Peyer's patch (tissue), 4 donors: ENCODE data around the gene LTA.

ENCODE experiments used
- POLR2A ChIP-seq, 2 donors: fragments of 450-650 bp; IDR thresholded peaks; one replicate each; pipeline ENCODE4 v1.5.1; 2017; ENCODE audit warnings: antibody characterized with exemption in 2 of 2, mild to moderate bottlenecking in 2 of 2, moderate library complexity in 2 of 2
- TF ChIP-seq, protein P1 (sequence below), 6 experiments: fragments of 450-650 bp in 4 of 6; fragments of 200-600 bp in 2 of 6; sonication (generic) in 1 of 6; IDR thresholded peaks; one replicate each; pipeline ENCODE4 v1.5.1; 2017 to 2019; ENCODE audit warnings: antibody characterized with exemption in 6 of 6, mild to moderate bottlenecking in 3 of 6, moderate library complexity in 1 of 6

DNA sequence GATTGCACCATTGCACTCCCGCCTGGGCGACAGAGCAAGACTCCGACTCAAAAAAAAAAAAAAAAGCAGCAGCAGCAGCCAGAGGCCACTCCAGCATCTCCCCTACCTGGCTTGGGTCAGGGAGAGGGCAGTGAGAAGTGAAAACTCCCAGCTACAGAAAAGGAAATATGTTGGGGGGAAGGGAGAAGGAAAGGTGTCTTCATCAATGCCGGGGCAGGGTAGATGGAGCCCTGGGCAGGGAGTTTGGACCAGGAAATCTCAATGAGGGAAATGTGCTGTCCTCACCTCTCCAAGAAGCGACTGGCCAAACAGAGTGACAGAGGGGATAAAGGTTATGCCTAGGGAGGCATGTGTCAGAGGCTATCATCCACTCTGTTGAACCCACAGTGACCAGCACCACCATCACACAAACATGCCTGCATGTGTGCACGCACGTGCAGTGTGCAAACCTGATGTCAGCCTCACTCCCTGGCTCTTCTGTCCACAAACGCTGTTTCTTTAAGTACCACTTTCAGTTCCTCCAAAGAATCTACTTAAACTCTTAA lies 42.1 kb downstream of the LTA start:
- no peak for TF ChIP-seq POLR2A (IDR thresholded peaks at IDR 0.05)
- TF ChIP-seq, protein P1, sequence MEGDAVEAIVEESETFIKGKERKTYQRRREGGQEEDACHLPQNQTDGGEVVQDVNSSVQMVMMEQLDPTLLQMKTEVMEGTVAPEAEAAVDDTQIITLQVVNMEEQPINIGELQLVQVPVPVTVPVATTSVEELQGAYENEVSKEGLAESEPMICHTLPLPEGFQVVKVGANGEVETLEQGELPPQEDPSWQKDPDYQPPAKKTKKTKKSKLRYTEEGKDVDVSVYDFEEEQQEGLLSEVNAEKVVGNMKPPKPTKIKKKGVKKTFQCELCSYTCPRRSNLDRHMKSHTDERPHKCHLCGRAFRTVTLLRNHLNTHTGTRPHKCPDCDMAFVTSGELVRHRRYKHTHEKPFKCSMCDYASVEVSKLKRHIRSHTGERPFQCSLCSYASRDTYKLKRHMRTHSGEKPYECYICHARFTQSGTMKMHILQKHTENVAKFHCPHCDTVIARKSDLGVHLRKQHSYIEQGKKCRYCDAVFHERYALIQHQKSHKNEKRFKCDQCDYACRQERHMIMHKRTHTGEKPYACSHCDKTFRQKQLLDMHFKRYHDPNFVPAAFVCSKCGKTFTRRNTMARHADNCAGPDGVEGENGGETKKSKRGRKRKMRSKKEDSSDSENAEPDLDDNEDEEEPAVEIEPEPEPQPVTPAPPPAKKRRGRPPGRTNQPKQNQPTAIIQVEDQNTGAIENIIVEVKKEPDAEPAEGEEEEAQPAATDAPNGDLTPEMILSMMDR (IDR thresholded peaks at IDR 0.05), result no peak
